WERI-Rb-1 (cell line): ENCODE data around the gene ADAR.

ENCODE experiments used
- DNase-seq: peaks from one replicate; pipeline ENCODE4 v3.0.0-alpha.2; 2020
- H3K27ac ChIP-seq: fragments of 250-450 bp; sonication (Bioruptor Pico); 2 replicates; pipeline ENCODE4 v1.5.1; 2020; ENCODE audit warnings: mild to moderate bottlenecking, moderate library complexity
- H3K27me3 ChIP-seq: fragments of 250-450 bp; sonication (Bioruptor Pico); 2 replicates; pipeline ENCODE4 v1.5.1; 2021; ENCODE audit warnings: mild to moderate bottlenecking, low read depth, moderate library complexity; ENCODE audit not compliant: insufficient read depth, severe bottlenecking
- H3K36me3 ChIP-seq: fragments of 250-450 bp; sonication (Bioruptor Pico); 2 replicates; pipeline ENCODE4 v1.5.1; 2020; ENCODE audit warnings: mild to moderate bottlenecking, moderate library complexity
- H3K4me3 ChIP-seq: 2 replicates; pipeline ENCODE4 v1.5.1; 2011; ENCODE audit warnings: low read depth, mild to moderate bottlenecking, control low read depth, low read length
- H3K9me3 ChIP-seq: fragments of 250-450 bp; sonication (Bioruptor Pico); 2 replicates; pipeline ENCODE4 v1.5.1; 2021; ENCODE audit warnings: mild to moderate bottlenecking, moderate library complexity; ENCODE audit not compliant: severe bottlenecking
- TF ChIP-seq, protein P1 (sequence below): IDR thresholded peaks from 2 replicates; pipeline ENCODE4 v1.5.1; 2011; ENCODE audit warnings: low read depth, mild to moderate bottlenecking, control low read depth, inconsistent platforms, low read length

Gene ADAR

DNA sequence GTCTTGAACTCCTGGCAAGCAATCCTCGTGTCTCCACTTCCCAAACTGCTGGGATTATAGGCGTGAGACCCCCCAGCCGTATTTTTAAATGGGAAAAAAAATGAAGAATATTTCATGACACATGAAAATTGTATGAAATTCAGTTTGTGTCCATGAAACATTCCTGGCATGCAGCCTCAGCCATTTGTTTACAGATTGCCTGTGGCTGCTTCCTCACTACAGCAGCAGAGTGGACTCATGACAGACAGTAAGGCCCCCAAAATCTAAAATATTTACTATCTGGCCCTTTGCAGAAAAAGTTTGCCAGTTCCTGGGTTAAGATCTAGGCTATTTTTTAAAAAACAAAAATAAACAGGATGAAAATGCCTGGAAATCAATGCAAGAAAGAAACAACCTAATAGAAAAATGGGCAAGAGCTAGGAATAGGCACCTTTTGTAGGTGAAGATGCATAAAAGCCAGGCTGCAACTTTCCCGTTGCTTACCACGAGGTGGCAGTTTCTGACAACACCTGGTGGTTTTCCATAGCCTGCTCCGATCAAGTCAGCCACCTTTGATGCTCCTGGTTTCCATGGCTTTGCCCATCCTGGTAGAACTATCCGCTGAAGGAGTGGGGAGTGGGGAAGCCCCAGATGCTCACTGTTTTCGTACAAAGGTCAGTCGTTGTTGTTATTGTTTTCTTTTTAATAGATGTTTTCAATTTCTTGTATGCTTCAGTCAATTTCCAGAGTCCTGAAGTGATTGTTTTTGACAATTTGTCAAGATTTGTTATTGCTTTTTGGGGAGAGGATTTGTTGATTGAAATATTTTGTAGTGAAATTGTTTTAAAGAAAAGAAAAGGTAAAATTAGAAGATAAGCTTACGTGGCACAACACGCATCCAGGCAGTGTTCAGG, 73.8 kb downstream of the ADAR start:
- H3K4me3 ChIP-seq = no peak overlapping the region
- peaks cover 11% of the 10 kb centered on the region for H3K9me3 ChIP-seq
- H3K36me3 ChIP-seq = no peaks in the 10 kb centered on the region
- peak; percentile 86 for DNase-seq
- peaks cover 90% of the 10 kb centered on the region for H3K27me3 ChIP-seq
- no peak overlapping the region for H3K27ac ChIP-seq
- TF ChIP-seq, protein P1, sequence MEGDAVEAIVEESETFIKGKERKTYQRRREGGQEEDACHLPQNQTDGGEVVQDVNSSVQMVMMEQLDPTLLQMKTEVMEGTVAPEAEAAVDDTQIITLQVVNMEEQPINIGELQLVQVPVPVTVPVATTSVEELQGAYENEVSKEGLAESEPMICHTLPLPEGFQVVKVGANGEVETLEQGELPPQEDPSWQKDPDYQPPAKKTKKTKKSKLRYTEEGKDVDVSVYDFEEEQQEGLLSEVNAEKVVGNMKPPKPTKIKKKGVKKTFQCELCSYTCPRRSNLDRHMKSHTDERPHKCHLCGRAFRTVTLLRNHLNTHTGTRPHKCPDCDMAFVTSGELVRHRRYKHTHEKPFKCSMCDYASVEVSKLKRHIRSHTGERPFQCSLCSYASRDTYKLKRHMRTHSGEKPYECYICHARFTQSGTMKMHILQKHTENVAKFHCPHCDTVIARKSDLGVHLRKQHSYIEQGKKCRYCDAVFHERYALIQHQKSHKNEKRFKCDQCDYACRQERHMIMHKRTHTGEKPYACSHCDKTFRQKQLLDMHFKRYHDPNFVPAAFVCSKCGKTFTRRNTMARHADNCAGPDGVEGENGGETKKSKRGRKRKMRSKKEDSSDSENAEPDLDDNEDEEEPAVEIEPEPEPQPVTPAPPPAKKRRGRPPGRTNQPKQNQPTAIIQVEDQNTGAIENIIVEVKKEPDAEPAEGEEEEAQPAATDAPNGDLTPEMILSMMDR = peak; percentile 99
